Measurements from ENCODE around the gene SLIT3.

- TF ChIP-seq CTCF (IDR thresholded peaks at IDR 0.05) (no peak), POLR2A (IDR thresholded peaks at IDR 0.05) (no peak)
Measured at GRCh38 chr5:169044962-169045361, 256.0 kb downstream of the SLIT3 start.

Measured in Peyer's patch (tissue), 4 donors.